ENCODE data around the gene CALU.

The CALU gene

GRCh38 chr7:128721376-128721775 lies 17.8 kb upstream of the CALU start:
- DNase-seq (ENCODE audit: low read depth in 2 of 2): no peak
- H3K4me3 ChIP-seq (replicated peaks in 1 of 2; ENCODE audit: low read depth in 2 of 2, low read length in 2 of 2): no peak overlapping the region
- TF ChIP-seq CTCF (IDR thresholded peaks at IDR 0.05; ENCODE audit: low read depth, low read length): no peak

- no peak overlapping the region for H3K4me3 ChIP-seq (replicated peaks in 1 of 2; ENCODE audit: low read depth in 2 of 2, low read length in 2 of 2)
- TF ChIP-seq CTCF (IDR thresholded peaks at IDR 0.05; ENCODE audit: low read depth, low read length): no peak
- DNase-seq (ENCODE audit: low read depth in 2 of 2): no peak
Observed at GRCh38 chr7:128724743-128725142, 14.4 kb upstream of the CALU start.

GRCh38 chr7:128725531-128725930 lies 13.6 kb upstream of the CALU start:
- DNase-seq (ENCODE audit: low read depth in 2 of 2): no peak
- no peak for TF ChIP-seq CTCF (IDR thresholded peaks at IDR 0.05; ENCODE audit: low read depth, low read length)
- no peak overlapping the region for H3K4me3 ChIP-seq (replicated peaks in 1 of 2; ENCODE audit: low read depth in 2 of 2, low read length in 2 of 2)

- DNase-seq (ENCODE audit: low read depth in 2 of 2): no peak
- no peak for TF ChIP-seq CTCF (IDR thresholded peaks at IDR 0.05; ENCODE audit: low read depth, low read length)
- no peak overlapping the region for H3K4me3 ChIP-seq (replicated peaks in 1 of 2; ENCODE audit: low read depth in 2 of 2, low read length in 2 of 2)
Observed at GRCh38 chr7:128726059-128726736, 13.0 kb upstream of the CALU start.

- DNase-seq (ENCODE audit: low read depth in 2 of 2): no peak
- no peak overlapping the region for H3K4me3 ChIP-seq (replicated peaks in 1 of 2; ENCODE audit: low read depth in 2 of 2, low read length in 2 of 2)
- TF ChIP-seq CTCF (IDR thresholded peaks at IDR 0.05; ENCODE audit: low read depth, low read length): no peak
Observed at GRCh38 chr7:128726737-128727072, 12.5 kb upstream of the CALU start.

GRCh38 chr7:128727239-128727638 lies 11.9 kb upstream of the CALU start:
- H3K4me3 ChIP-seq (replicated peaks in 1 of 2; ENCODE audit: low read depth in 2 of 2, low read length in 2 of 2): no peak overlapping the region
- no peak for TF ChIP-seq CTCF (IDR thresholded peaks at IDR 0.05; ENCODE audit: low read depth, low read length)
- no peak for DNase-seq (ENCODE audit: low read depth in 2 of 2)

GRCh38 chr7:128728598-128728997 lies 10.6 kb upstream of the CALU start:
- peak in 1 of 2 donors; percentile 36 for DNase-seq (ENCODE audit: low read depth in 2 of 2)
- no peak overlapping the region for H3K4me3 ChIP-seq (replicated peaks in 1 of 2; ENCODE audit: low read depth in 2 of 2, low read length in 2 of 2)
- no peak for TF ChIP-seq CTCF (IDR thresholded peaks at IDR 0.05; ENCODE audit: low read depth, low read length)
